HG03378 (cell line): Measurements from ENCODE around the gene GNPTG.
A peak's percentile ranks its signal among the peaks of the same experiment; 100 is the strongest.

Experiments used
- ATAC-seq: cut with Tn5 transposase; IDR thresholded peaks from one replicate; pipeline ENCODE4 v1.9.1; 2021; ENCODE audit warnings: mild to moderate bottlenecking, moderate library complexity; ENCODE audit not compliant: unreplicated experiment

The GNPTG gene

DNA sequence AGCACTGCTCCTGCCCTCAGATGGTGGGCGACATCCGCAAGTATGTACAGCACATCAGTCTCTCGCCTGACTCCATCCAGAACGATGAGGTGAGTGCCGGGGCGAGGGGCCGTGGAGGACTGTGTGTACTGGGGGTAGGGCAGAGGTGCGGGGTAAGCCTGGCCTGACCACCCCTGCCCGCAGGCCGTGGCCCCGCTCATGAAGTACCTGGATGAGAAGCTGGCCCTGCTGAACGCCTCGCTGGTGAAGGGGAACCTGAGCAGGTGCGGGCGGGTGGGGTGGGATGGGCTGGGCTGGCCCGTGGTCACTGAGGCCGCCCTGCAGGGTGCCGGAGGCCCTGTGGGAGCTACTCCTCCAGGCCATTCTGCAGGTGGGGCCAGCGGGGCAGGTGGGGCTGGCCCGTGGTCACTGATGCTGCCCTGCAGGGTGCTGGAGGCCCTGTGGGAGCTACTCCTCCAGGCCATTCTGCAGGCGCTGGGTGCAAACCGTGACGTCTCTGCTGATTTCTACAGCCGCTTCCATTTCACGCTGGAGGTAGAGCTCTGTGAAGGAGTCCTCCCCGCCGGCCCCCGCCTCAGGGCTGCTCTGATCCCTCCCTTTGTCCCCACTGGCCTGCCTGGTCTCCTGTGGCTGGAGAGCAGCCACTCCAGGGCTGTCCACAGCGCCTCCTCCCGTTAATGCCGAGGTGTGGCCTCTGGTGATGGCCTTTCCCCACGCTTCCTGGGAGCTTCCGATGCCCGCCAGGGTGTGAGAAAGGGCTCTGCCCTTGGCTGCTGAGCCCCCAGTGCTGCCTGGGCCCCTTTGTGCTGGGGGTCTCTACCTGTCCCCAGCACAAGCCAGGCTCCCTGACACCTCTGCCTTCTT, 5.1 kb upstream of the GNPTG start:
- no peak for ATAC-seq

DNA sequence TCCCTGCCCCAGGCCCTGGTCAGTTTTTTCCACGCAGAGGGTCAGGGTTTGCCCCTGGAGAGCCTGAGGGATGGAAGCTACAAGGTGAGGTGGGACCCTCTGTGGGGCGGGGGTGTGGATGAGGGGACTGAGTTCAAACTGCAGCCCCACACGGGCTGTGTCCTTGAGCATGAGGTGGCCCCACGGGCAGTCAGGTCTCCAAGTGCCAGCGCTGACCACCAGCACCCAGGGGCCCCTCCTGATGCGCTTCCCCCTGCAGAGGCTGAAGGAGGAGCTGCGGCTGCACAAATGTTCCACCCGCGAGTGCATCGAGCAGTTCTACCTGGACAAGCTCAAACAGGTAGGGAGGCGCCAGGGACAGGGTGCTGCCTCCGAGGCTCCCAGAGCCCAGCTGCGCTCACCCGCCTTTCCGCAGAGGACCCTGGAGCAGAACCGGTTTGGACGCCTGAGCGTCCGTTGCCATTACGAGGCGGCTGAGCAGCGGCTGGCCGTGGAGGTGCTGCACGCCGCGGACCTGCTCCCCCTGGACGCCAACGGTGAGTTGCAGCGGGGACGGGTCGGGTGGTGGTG, 4.4 kb upstream of the GNPTG start:
- no peak for ATAC-seq

DNA sequence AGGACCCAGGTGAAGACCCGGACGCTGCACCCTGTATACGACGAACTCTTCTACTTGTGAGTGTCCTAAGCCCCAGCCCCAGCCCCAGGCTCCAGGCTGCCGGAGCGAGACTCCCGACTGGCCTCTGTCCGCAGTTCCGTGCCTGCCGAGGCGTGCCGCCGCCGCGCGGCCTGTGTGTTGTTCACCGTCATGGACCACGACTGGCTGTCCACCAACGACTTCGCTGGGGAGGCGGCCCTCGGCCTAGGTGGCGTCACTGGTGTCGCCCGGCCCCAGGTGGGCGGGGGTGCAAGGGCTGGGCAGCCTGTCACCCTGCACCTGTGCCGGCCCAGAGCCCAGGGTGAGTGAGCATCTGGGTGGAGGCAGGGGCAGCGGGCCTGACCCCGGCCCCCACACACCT, 3.8 kb upstream of the GNPTG start:
- ATAC-seq, result no peak

DNA sequence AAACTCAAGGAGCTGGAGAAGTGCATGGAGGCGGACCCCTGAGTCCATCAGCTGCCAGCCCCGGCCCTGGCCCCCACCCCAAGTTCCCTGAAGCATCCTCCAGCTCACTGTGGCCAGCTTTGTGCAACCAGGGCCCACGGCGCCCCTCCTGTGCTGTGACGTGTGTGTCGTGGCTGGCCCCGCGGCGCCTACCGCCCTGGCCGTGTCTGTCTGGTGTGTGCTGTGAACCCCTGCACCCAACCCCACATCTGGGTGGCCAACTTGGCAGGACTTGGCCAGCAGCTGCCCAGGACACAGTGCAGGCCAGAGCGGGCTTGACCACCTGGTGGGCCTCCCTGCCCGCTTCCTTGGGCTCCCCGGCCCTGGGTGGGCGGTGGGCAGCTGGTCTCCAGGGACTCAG, 3.3 kb upstream of the GNPTG start:
- ATAC-seq, result no peak

DNA sequence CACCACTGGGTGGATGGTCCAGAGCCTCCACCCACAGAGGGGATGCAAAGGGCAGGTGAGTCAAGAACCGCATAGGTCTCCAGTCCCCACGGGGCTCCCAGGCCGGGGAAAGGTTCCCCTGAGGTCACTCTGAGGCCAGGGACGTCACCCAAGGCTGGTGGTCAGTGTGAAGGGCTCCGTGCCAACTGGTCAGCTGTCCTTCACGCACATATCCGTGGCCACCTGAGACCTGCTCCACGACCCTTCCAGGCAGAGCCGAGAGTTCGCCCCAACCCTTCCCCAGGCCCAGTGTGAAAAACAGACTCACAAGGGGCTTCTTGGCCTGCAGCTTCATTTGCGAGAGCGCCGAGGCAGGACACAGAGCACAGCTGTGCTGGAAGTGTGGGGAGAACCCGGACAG, 2.8 kb upstream of the GNPTG start:
- no peak for ATAC-seq

DNA sequence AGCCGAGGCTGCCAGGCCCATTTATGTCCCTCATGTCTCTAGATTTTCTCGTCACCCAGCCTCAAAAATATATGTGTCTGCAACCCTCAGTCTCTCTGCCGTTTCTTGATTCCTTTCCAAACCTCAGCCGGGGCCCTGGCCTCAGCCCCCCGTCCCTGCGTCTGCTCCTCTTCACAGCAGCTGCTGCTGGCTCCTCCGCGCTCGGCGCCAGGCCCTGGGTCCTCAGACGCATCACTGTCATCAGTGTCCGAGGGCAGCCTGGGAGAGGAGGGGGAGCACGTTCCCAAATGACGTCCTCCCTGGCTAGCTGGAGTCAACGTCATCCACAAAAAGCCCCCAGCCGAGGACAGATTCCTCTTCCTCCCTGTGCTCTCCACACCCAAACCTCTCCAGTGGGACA, 2.4 kb upstream of the GNPTG start:
- no peak for ATAC-seq

DNA sequence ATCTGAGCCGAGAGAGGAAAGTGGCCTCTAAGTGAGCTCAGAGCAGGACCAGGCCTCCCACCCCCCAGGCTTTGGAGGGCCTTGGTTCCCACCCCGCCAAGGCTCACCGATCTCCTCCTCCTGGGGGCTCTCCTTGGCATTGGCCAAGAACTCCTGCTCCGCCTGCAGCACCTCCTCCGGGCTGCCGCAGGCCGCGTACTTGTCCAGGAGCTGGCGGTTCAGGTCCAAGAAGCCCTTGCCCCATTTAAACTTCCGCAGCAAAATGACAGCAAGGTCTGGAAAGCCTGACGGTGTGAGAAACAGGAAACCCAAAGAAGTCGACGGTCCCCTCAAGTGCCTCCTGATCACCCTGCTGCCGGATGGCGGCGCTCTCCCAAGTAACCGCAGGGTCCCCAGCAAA, 1.8 kb upstream of the GNPTG start:
- ATAC-seq, result no peak

DNA sequence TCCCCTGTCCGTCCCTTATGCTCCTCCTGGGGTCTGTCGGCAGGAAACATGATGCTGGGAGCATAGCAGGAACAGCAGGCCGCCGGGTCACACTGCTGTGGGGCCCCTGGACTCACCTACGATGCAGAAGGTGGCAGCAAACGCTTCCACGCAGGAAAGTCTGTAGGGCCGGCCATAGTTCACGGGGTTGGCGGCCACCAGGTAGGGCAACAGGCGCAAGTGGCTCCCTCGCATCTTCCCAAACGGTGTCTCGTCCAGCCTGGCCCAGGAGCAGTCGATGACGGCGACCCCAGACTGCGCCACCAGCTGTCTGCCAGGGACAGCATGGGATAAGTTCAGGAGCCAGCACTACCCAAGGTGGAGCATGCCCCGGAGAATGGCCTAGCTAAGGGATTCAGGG, 1.0 kb upstream of the GNPTG start:
- no peak for ATAC-seq

DNA sequence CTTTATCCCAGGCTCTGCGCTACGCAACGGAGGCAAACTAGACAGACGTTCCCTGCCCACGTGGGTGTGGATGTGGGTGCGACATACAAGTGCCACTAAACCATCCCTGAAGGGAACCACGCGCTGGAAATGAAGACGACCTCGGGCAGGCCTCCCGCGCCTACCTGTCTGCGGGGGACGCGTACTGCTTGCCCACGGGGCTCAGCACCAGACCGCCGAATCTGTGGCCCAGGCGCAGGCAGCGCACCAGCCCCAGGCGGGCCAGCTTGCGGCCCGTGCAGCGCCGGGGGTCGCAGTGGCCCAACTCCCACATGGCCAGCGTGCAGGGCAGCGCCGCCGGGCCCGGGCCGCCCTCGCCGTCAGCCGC, 533 bp upstream of the GNPTG start:
- ATAC-seq, result peak; percentile 9

DNA sequence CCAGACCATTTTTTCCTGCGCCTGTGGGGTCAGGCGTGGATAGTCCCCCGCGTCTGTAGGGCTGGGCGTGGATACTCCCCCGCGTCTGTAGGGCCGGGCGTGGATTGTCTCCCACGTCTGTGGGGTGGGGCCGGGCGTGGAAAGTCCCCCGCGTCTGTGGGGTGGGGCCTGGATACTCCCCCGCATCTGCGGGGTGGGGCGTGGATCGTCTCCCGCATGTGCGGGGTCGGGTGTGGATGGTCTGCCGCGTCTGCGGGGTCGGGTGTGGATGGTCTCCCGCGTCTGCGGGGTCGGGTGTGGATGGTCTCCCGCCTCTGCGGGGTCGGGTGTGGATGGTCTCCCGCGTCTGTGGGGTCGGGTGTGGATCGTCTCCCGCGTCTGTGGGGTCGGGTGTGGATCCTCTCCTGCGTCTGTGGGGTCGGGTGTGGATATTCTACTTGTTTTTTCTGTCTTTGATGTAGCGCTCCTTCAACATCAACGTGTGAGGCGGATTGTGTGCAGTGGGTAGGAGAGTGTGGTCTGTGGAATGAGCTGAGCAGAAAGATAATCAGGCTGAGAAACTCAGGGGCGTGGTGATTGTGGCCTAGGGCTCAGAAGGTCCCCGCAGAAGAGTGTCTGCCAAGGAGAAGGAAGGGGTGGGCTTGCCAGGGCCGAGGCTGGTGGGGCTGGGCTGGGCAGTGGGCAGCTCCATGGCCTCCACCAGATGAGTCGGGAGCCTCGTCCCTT, 3.2 kb downstream of the GNPTG start:
- ATAC-seq, result no peak

DNA sequence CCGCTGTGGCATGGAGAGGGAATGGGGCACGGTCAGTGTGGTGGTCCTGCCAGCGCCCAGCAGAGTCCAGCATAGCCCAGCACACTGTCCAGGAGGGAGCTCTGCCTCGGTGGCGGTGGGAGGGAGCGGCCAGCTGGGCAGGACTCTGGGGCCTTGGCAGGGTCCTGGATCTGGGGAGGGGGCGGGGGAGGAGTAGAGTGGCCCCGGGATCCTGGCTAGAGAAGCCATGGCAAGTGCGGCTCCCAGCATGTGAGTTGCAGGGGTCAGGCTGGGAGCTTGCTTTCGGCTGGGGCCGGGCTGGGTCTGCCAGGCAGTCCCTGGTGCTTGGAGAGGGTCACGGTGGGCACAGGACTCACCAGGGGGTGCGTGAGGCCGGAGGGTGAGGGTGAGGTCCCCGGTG, 3.9 kb downstream of the GNPTG start:
- no peak for ATAC-seq

DNA sequence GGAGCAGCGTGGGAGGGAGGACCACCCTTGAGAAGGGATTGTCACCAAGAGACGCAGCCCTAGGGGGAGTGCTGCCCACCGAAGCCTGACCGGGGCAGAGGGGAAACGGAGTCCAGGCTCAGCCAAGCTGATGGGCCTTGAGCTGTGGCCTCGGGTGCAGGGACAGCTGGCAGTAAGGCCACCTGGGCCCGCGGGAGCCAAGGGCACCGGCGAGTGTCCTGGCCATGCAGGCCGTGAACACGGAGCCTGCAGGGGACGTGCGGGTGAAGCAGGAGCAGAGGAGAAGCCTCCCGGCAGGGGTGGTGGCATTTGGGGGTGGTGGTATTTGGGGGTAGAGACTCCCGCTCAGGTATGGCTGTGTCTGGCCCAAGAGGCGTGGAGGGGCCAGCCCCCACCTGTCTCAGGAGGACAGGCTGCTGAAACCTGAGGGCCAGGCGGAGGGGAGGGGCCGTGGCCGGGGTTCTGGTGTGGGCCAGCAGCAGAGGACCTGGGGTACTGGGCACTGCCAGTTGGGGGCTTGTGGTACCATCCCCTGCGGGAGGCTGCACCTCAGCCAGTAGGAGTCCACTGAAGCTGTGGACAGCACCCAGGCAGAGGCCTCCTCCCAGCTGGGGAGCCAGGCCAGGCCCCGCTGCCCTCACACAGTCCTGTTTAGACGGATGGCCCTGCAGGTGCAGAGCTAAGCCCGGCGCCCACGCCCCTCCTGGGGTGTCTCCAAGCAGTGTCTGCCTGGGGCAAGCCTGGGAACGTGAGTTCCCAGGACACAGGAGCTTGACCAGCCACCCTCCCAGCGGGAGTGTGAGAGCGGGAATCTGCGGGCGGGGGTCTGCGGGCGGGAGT, 4.5 kb downstream of the GNPTG start:
- ATAC-seq, result no peak

DNA sequence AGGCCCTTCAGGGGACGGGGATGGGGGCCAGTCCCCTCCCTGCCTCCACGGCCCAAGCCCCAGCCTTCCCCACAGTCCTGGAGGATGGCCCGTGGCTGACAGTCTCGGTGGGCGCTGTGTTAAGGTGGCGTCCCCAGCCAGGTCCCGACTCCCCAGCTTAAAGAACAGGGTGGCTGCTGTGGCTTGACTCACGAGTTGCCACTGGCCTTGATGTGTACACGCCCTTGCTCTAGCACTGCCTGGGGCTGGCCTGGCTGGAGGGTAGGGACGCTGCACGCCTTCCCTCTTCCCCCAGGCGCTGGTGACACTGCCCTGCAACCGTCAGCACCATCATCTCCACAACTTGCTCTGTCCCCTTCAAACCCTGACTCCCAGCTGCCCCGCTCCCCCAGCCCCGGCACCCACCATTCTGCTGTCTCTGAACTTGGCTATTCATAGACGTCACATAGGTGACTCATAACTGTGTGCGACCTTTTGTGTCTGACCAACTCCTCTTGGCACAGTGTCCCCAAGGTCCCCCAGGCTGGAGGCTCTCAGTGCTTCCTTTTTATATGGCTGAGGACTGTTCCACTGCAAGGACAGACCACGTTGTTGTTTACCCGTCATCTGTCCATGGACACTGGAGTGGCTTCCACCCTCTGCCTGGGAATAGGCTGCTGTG, 6.3 kb downstream of the GNPTG start:
- ATAC-seq, result no peak

DNA sequence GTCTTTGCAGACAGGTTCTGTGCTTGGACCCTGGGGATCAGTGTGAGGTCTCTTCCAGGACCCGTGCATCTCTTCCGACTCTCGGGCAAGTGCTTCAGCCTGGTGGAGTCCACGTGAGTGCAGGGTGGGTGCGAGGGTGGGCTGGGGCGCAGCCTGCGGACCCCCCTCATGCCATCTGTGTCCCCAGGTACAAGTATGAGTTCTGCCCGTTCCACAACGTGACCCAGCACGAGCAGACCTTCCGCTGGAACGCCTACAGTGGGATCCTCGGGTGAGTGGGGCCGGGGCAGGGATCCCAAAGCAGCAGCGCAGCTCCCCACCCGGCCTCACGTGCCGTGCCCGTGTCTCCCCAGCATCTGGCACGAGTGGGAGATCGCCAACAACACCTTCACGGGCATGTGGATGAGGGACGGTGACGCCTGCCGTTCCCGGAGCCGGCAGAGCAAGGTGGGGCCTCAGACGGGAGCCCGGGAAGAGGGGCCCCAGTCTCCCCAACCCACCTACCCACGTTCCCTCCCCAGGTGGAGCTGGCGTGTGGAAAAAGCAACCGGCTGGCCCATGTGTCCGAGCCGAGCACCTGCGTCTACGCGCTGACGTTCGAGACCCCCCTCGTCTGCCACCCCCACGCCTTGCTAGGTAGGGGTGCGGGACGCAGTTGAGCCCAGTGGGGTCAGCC, 10.1 kb downstream of the GNPTG start:
- no peak for ATAC-seq

DNA sequence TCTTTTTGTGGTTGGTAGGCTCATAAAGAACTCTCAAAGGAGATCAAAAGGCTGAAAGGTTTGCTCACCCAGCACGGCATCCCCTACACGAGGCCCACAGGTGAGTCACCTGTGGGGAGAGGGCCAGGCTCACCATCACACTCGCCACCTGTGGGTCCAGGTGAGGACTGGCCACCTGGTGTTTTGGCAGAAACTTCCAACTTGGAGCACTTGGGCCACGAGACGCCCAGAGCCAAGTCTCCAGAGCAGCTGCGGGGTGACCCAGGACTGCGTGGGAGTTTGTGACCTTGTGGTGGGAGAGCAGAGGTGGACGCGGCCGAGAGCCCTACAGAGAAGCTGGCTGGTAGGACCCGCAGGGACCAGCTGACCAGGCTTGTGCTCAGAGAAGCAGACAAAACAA, 11.1 kb downstream of the GNPTG start:
- ATAC-seq, result no peak

DNA sequence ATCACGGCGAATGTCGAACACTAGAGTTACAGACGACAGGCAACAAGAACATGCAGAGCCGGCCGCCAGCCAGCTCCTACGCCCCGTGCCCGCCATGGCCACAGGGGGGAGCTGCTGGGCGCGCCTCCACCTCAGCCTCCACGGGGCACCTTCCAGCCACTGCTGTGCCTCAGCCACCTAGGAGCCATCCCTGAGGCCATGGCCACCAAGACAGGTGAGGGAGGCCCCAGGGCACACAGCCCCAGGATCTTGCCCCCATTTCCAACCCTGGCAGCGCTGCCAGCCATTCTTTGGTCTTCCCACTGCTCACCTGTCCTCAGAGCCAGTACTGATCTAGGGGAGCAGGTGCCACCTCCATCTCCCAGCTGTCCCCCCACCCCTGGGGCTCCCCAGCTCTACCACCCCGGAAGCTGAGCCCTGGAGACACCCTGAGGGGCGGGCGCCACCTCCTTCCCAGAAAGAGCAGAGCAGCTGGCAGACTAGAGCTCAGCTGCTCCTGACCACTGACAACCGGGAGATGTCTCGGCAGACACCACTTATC, 11.8 kb downstream of the GNPTG start:
- no peak for ATAC-seq

DNA sequence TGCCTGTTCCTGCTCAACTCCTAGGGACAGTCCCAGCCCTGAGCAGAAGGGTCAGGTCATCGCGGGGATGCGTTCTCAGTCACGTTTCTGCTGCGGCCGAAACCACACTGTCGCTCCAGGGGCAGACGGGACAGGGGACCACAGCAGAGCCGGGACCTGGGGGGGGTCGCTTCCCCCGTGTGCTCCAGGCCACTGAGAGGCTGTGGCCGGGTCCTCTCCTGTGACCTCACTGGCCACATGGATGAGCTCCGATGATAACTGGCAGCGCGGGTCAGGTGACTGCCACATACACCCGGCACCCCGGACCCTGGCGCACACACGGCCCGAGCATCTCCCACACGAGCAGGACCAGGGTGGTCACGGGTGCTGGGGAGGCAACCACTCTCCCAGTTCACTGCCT, 12.8 kb downstream of the GNPTG start:
- ATAC-seq, result no peak

DNA sequence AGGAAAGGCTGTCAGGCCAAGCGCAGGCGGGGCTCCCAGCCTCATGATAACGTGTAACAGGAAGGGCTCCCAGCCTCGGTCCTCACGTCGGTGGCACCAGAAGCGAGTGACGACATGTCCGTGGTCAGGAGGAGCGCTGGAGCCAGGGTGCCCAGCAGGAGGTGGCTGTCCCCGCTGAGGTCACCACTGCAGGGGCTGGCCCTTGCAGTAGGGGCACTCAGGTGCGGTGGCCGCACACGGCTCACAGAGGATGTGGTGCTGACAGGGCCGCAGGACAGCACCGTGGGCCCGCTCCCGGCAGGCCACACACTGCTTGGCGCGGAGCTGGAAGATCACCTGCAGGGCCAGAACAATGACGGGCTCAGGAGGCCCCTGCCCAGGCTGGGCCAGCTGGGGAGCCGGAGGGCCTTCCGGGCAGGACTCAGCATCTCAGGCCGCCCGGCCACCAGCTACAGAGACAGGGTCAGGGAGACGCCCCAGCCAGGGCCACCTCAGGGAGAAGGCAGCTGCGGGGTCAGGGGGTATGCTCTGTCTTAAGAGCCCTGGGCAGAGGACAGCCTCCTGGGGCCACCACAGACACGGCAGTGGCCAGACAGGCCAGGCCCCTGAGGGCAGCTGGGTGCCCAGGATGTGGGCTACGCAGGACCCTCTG, 14.5 kb downstream of the GNPTG start:
- no peak for ATAC-seq

DNA sequence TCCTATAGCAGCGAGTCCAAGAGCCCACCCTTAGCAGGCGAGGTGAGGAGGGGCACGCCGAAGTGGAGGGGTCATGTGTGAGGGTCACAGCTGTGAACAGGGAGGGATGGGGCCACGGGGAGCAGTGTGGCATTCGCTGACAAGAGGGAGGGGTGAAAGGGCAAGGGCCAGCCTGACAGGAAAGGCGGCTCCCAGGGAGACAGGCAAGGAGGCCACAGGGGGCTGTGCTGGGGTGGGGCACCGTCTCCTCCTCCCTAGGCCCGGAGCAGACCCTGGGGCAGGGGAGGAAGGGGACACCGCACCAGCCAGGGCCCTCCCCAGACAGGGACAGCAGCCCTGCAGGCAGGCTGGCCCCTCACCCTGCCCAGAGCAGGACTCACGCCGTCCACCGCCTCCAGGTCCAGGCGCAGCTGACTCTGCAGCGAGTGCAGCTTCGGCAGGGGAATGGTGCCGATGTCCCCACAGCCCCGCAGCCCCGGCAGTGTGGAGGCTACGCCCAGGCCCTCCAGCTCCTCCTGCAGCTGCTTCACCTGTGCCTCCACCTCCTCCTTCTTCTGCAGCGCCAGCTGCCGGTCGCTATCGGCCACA, 15.1 kb downstream of the GNPTG start:
- no peak for ATAC-seq
